ENCODE data around the gene STRIT1.

DNA sequence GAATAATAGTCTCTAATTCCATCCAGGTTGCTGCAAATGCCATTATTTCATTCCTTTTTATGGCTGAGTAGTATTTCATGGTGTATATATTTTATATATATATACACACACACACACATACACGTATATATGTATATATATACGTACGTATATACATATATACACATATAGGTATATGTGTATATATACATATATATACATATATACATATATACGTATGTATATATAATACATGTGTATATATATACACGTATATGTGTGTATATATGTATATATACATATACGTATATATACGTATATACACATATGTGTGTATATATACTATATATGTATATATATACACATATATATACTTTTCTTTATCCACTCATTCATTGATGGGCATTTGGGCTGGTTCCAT lies 13.7 kb upstream of the STRIT1 start:
- TF ChIP-seq JUN (IDR thresholded peaks at IDR 0.05; ENCODE audit: borderline replicate concordance, low read depth, low read length), result no peak
- TF ChIP-seq JUN (CRISPR knock-in tag; IDR thresholded peaks at IDR 0.05; ENCODE audit: borderline replicate concordance), result no peak
- TF ChIP-seq EZH2 (IDR thresholded peaks at IDR 0.05; ENCODE audit: borderline replicate concordance, low read depth, low read length), result no peak
- TF ChIP-seq EWSR1 (IDR thresholded peaks at IDR 0.05; ENCODE audit: borderline replicate concordance, low read depth, partially characterized antibody), result no peak
- no peak for TF ChIP-seq HNRNPL (IDR thresholded peaks at IDR 0.05; ENCODE audit: low read depth, low read length)
